CD4-positive, alpha-beta T cell treated with Interleukin-4 for 4 hours (primary cell): ENCODE data around the gene DUSP15.
A peak's percentile ranks its signal among the peaks of the same experiment; 100 is the strongest.

Experiments
- DNase-seq: peaks from one replicate; pipeline ENCODE4 v3.0.0-alpha.2; 2020

The DUSP15 gene

DNA sequence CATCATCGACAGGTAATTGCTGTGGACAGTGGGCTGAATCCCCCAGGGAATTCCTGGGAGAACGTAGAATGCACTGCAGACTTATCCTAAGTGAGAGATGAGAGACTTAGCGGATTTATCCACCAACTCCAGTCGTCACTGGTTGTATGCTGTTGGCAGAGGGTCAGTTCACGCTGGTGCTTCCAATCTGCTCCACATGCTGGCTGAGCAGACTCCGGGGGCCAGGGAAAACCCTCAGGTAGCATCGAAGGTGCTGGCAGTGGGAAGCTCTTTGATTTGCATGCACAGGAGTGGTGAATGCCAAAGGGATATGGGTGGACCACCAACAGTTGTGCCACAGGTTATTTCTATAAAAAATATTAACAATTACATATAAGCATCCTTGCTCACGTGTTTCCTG, 20.3 kb upstream of the DUSP15 start:
- DNase-seq = no peak

- no peak for DNase-seq
Measured at GRCh38 chr20:31883829-31884228, 13.5 kb upstream of the DUSP15 start.

GRCh38 chr20:31881945-31882344, 11.6 kb upstream of the DUSP15 start:
- no peak for DNase-seq

DNA sequence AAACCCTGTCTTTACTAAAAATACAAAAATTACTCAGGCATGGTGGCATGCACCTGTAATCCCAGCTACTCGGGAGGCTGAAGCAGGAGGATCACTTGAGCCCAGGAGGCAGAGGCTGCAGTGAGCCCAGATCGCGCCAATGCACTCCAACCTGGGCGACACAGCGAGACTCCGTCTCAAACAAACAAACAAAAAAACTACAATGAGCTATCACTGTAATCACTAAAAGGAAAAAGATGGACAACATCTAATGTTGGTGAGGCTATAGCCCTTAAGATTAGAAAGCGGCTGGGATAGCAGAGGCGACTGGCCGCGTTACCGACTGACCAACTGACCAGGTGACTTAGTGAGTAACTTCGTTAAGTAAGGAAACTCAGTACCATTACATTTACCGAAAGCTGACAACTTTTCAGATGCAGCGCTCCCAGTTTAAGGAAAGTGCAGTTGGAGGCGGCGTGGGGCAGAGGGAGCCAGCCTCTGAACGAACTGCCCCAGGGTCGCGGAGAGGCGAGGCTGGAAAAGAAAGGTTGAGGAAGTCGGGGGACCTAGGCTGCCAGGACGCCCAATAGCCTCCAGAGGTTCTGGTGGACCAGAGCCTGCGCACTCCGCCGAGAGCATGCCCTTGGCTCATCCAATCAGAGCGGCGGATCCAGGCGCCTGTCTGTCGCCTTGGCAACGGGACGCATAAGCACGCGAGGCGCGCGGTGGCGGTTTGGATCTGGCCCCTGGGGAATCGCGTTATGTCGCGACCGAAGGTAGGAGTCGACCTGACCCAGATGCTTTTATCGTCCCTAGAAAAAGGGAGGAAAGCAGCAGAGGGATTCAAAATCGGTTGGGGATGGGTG, 9.0 kb upstream of the DUSP15 start:
- DNase-seq = peak; percentile 86

DNA sequence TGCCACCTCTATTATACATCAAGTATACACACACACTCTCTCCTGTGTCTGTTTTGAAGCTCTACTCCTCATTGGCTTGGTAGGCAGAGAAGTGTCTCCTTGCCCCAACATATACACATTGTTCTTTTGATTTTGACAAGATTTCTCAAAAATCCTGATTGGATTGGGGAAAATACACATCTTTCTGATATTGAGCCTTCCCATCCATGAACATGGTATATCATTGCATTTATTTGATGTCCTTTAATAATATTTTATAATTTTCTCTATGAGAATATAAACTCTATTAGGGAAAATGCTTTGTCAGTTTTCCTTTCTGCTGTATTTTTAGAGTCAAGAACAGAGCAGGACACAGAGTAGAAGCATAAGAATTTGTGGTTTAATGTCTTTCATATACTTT, 7.4 kb upstream of the DUSP15 start:
- no peak for DNase-seq

DNA sequence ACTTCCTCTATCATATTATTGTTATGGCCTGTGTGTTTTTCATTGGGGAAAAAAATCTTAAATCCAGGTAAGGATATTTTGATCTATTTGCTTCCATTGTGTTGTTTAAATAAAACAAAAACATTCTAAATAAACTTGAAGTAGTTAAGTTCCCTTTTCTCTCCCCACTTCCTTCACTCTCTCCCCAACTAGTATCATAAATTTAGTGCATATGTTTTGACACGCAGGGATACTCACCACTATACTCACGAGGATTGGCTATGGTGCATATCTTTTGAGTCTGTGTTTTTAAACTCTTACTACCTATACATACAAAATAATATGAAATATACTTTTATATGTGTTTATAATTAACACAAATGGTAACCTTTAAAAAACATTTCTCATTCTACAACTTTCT, 5.3 kb upstream of the DUSP15 start:
- DNase-seq = no peak

GRCh38 chr20:31872406-31872805, 2.1 kb upstream of the DUSP15 start:
- no peak for DNase-seq

DNA sequence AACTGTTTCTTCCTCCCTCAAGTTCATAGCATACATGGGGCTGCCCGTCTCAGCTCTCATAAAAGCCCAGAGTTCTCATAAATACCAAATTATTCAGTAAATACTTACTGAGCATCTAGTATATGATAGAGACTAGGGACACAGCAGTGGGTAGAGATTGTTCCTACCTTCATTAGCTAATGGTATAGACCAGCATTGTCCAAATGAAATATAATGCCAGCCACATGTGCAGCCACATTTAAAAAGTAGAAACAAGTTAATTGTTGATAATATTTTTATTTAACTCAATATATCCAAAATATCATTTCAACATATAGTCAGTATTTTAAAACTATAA, 1.3 kb upstream of the DUSP15 start:
- DNase-seq = no peak

- no peak for DNase-seq
Measured at GRCh38 chr20:31870726-31871617, 645 bp upstream of the DUSP15 start.

DNA sequence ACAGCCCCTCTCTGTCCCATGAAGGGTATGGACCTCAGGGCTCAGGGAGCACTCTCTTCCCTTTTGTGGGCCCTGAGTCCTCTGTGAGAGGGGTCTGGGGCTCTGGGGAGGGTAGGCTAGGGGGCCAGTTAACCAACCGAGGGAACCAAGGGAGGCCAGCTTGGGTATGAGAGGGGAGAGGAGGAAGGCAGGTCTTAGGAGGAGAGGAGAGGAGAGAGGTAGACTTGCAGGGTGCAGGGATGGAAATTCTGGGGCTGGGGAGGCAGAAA, 720 bp downstream of the DUSP15 start:
- no peak for DNase-seq

DNA sequence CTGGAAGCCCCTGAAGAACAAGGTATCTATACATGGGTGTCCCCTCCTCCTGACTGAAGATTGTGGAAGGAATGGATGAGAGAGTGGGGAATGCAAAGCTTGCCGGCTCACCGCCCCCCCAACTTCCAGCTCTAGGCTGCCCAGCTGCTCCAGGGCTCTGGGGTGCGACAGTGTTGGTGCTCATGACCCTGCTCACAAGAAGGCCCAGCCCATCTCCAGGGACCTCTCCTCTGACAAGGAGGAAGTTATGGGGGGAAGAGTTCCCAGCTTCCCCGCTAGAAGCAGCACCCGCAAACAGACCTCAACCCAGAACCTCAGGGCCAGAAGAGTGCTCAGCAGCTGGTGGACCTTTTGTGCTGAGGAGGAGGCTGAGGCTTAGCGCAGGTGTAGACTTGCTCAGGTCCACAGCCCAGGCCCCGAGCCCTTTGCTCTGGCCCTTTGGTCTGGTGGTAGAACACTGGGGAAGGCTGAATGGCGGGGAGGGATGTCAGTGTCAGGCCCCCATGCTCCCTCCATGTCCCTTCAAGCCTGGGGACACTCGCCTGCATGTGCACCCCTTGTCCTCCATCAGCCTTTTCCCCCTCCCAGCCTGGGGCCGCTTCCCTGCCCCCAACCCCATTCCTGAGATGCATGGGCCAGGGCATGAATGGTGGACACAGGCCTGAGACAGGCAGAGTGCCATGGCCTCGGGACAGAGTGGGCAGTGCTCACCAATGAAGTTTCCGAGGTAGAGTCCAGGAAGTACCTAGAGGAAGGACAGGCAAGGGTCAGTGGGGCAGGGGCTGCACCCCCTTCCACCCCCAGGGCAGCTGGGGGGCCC, 1.3 kb downstream of the DUSP15 start:
- DNase-seq = no peak

- no peak for DNase-seq
Measured at GRCh38 chr20:31866221-31866620, 4.1 kb downstream of the DUSP15 start.

- no peak for DNase-seq
Measured at GRCh38 chr20:31864521-31865400, 5.6 kb downstream of the DUSP15 start.

DNA sequence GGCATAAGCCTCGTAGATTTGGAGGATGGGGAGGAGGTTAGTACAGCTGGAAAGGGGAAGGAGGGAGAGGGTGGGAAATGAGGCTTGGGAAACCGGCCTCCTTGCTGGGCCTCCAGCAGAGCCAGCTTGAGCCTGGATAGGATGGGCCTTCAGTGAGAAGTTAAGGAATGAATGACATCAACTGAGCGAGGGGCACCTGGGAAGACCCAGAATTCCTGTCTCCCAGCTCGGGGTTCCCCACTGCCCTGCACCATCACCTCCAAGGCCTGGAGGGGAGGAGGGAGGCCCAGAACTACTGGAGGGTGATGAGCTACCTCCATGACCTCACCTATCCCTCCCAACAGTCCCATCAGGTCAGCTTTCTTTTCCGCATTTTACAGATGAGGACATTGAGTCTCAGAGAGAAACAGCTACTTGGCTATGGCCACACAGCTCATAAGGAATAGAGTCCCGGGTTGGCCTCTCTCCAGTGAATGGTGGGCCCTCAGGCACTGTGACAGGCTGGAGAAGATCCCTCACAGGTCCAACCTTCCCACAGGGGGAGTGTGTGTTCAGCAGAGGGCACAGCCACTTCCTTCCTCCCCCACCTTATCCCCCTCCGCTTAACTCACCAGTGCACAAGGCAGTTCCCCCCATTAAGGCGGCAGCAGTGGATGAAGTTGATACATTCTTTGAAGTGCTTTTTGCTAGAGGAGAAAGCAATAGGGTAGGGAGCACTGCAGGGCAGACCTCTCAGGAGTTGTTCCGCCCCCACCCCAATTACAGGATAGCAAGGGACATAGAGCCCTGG, 6.8 kb downstream of the DUSP15 start:
- DNase-seq = no peak

- no peak for DNase-seq
Measured at GRCh38 chr20:31862506-31862905, 7.8 kb downstream of the DUSP15 start.

- no peak for DNase-seq
Measured at GRCh38 chr20:31862157-31862470, 8.2 kb downstream of the DUSP15 start.

DNA sequence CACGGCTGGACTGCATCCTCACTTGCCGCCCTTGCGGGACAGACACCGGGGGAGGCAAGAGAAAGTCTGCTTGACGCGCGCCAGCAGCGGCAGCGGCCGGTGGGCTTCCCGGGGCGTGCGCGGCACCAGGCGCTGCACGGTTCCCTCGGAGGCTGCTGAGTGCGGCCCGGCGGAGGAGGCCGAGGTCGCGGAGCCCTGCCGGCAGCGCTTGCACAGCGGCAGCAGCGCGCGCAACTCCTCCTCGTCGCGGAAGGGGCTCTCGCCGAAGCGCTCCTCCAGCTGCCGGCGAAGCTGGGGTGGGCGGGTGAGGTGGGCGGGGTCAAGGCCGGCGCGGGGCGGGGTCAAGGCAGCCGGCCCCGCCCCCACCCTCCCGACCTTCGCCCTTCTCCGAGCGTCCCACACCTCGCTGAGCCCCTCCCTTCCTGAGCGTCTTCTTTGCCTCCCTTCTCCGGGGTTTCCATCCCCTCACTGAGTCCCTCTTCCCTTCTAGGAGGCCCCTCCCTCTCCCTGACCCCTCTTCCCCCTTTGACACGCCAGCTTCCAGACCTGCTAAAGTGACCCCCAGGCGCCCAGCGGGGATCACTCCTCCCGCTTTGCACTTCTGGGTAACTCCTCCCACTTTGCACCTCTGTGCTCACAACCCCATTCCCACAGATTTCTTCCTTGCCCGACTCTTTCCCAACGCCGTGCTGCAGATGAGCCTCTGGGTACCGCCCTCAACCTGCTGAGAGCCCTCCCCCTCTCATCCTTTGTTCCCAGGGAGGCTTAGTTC, 8.8 kb downstream of the DUSP15 start:
- DNase-seq = peak; percentile 59

- DNase-seq = no peak
Measured at GRCh38 chr20:31861135-31861384, 9.3 kb downstream of the DUSP15 start.

- DNase-seq = no peak
Measured at GRCh38 chr20:31860390-31861134, 9.8 kb downstream of the DUSP15 start.

GRCh38 chr20:31859998-31860380, 10.3 kb downstream of the DUSP15 start:
- no peak for DNase-seq
